K562 (cell line): ENCODE results near the gene SBDS. TPM values are rescaled to one million over a fixed set of nuclear protein-coding genes. Genes with fewer than 3 reads are reported as not detected.

ENCODE experiments used
- ARID4B ChIP-seq: sonication (generic); formaldehyde crosslinking; IDR thresholded peaks from 2 replicates; pipeline ENCODE4 v1.8.0; 2022; ENCODE audit warnings: mild to moderate bottlenecking, missing genetic modification reagents
- ATF1 ChIP-seq, 2 experiments: fragments of 450-650 bp in 1 of 2; IDR thresholded peaks; 2 replicates each; pipeline ENCODE4 v1.6.1; 2016; ENCODE audit warnings: missing compliant biosample characterization in 1 of 2, missing genetic modification characterization in 1 of 2
- ATF6 ChIP-seq: sonication (generic); formaldehyde crosslinking; IDR thresholded peaks from 2 replicates; pipeline ENCODE4 v1.4.0; 2020; ENCODE audit warnings: mild to moderate bottlenecking, missing genetic modification reagents
- CREM ChIP-seq: IDR thresholded peaks from 2 replicates; pipeline ENCODE4 v1.6.1; 2014; ENCODE audit warnings: antibody characterized with exemption, low read depth
- EP400 ChIP-seq: fragments of 450-650 bp; IDR thresholded peaks from 2 replicates; pipeline ENCODE4 v1.6.1; 2017; ENCODE audit warnings: antibody characterized with exemption, mild to moderate bottlenecking, moderate library complexity
- FOXJ2 ChIP-seq: fragments of 200-800 bp; sonication (Bioruptor generic); IDR thresholded peaks from 2 replicates; pipeline ENCODE4 v1.6.1; 2016; ENCODE audit warnings: missing genetic modification characterization, missing compliant biosample characterization
- KDM2B ChIP-seq: fragments of 250-450 bp; sonication (Bioruptor Pico); IDR thresholded peaks from 2 replicates; pipeline ENCODE4 v1.8.0; 2021; ENCODE audit warnings: mild to moderate bottlenecking, moderate library complexity
- MAZ ChIP-seq, 2 experiments: fragments of 450-650 bp in 1 of 2; sonication (generic) in 1 of 2; formaldehyde crosslinking; IDR thresholded peaks in 1 of 2; conservative IDR thresholded peaks in 1 of 2; 2 replicates each; pipeline versions ENCODE4 v1.4.0 to v1.5.0; 2020; ENCODE audit warnings: mild to moderate bottlenecking in 1 of 2, missing genetic modification reagents in 1 of 2
- MIER1 ChIP-seq: fragments of 450-650 bp; IDR thresholded peaks from 2 replicates; pipeline ENCODE4 v1.6.1; 2016; ENCODE audit warnings: antibody characterized with exemption, mild to moderate bottlenecking, low read depth
- MTA3 ChIP-seq: fragments of 450-650 bp; formaldehyde crosslinking; IDR thresholded peaks from 2 replicates; pipeline ENCODE4 v1.6.1; 2017; ENCODE audit warnings: mild to moderate bottlenecking, borderline replicate concordance
- NRF1 ChIP-seq, 2 experiments: fragments of 450-650 bp; IDR thresholded peaks in 1 of 2; conservative IDR thresholded peaks in 1 of 2; 2 replicates each; pipeline ENCODE4 v1.6.1; 2014; ENCODE audit warnings: mild to moderate bottlenecking in 2 of 2
- PML ChIP-seq: IDR thresholded peaks from 2 replicates; pipeline ENCODE4 v1.6.1; 2012; ENCODE audit warnings: low read length, inconsistent platforms
- ZBTB9 ChIP-seq: fragments of 450-650 bp; formaldehyde crosslinking; IDR thresholded peaks from 2 replicates; pipeline ENCODE4 v1.4.0; 2020; ENCODE audit warnings: mild to moderate bottlenecking, moderate library complexity
- ZNF12 ChIP-seq: sonication (generic); formaldehyde crosslinking; IDR thresholded peaks from 2 replicates; pipeline ENCODE4 v1.4.0; 2020; ENCODE audit warnings: mild to moderate bottlenecking, missing genetic modification reagents
- ZZZ3 ChIP-seq: fragments of 450-650 bp; IDR thresholded peaks from 2 replicates; pipeline ENCODE4 v1.6.1; 2016; ENCODE audit warnings: antibody characterized with exemption, mild to moderate bottlenecking, moderate library complexity
- polyA plus RNA-seq, 8 experiments: library from polyadenylated mRNA; depleted of rRNA in 4 of 8; stranded (reverse) in 5 of 8; unstranded in 3 of 8; fragments of >200 nt; fragmentation: Nextera tagmentation in 2 of 8; fragmentation: Illumina TruSeq in 1 of 8; extraction: Ambion mirVana in 2 of 8; extraction: Trizol in 1 of 8; gene quantifications; 2 replicates each; pipeline versions ENCODE4 v1.2.1 to v1.2.3, GENCODE V29; 2011 to 2014; ENCODE audit warnings: inconsistent platforms in 1 of 8, missing spikeins in 1 of 8
- total RNA-seq, 7 experiments: library from RNA; depleted of rRNA in 6 of 7; stranded (reverse); fragments of >200 nt in 6 of 7; fragmentation: Illumina TruSeq in 2 of 7; extraction: Trizol in 2 of 7; gene quantifications; 2 replicates each; pipeline versions ENCODE4 v1.2.1 to v1.2.3, GENCODE V29; 2011 to 2021; ENCODE audit warnings: low replicate concordance in 1 of 7
- TF ChIP-seq, protein P1 (sequence below), 2 experiments: fragments of 450-650 bp; IDR thresholded peaks; 2 replicates each; pipeline ENCODE4 v1.6.1; 2016

SBDS gene
- total and polyA plus RNA-seq, 9 of the 15 experiments (the other 6 are each of a cell fraction or from before 2014, with no cell fraction given) = 105 to 174 (median 117) TPM

GRCh38 chr7:66995050-66995776 is at the start of gene SBDS (continued):
- TF ChIP-seq, protein P1, sequence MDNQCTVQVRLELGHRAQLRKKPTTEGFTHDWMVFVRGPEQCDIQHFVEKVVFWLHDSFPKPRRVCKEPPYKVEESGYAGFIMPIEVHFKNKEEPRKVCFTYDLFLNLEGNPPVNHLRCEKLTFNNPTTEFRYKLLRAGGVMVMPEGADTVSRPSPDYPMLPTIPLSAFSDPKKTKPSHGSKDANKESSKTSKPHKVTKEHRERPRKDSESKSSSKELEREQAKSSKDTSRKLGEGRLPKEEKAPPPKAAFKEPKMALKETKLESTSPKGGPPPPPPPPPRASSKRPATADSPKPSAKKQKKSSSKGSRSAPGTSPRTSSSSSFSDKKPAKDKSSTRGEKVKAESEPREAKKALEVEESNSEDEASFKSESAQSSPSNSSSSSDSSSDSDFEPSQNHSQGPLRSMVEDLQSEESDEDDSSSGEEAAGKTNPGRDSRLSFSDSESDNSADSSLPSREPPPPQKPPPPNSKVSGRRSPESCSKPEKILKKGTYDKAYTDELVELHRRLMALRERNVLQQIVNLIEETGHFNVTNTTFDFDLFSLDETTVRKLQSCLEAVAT (IDR thresholded peaks at IDR 0.05) = peak in 1 of 2 experiments; percentile 49; a peak in 2 of 4 replicates
- TF ChIP-seq CREM (peak; percentile 95), MIER1 (peak; percentile 22; the same call in 1 of the 2 replicates), ATF6 (CRISPR knock-in tag) (peak; percentile 90; the same call in 1 of the 2 replicates), ZBTB9 (CRISPR knock-in tag) (0 out of 2 replicates have a peak, but pooled peaks have one; percentile 24), NRF1 (conservative IDR thresholded peaks at IDR 0.05 in 1 of 2, IDR thresholded peaks at IDR 0.05 in 1 of 2) (peak; percentile 97 to 98), FOXJ2 (peak; percentile 77), EP400 (peak; percentile 97), ATF1 (CRISPR knock-in tag; IDR thresholded peaks at IDR 0.05) (peak; percentile 82), ATF1 (tag; IDR thresholded peaks at IDR 0.05) (peak; percentile 93), ARID4B (CRISPR knock-in tag) (peak; percentile 86), MAZ (CRISPR knock-in tag; conservative IDR thresholded peaks at IDR 0.05 in 1 of 2, IDR thresholded peaks at IDR 0.05 in 1 of 2) (peak; percentile 85 to 90), KDM2B (CRISPR knock-in tag) (peak; percentile 73; the same call in 1 of the 2 replicates), PML (peak; percentile 59; the same call in 1 of the 2 replicates), ZZZ3 (peak; percentile 69; the same call in 1 of the 2 replicates), MTA3 (peak; percentile 53; the same call in 1 of the 2 replicates), ZNF12 (CRISPR knock-in tag) (peak; percentile 83)
